ENCODE results near the gene TAS1R3. TPM values are rescaled to one million over a fixed set of nuclear protein-coding genes. Genes with fewer than 3 reads are reported as not detected.

The TAS1R3 gene
- total and polyA plus RNA-seq, 2 of the 4 experiments (the other 2 are of a cell fraction): under 0.01 to 0.05 TPM

DNA sequence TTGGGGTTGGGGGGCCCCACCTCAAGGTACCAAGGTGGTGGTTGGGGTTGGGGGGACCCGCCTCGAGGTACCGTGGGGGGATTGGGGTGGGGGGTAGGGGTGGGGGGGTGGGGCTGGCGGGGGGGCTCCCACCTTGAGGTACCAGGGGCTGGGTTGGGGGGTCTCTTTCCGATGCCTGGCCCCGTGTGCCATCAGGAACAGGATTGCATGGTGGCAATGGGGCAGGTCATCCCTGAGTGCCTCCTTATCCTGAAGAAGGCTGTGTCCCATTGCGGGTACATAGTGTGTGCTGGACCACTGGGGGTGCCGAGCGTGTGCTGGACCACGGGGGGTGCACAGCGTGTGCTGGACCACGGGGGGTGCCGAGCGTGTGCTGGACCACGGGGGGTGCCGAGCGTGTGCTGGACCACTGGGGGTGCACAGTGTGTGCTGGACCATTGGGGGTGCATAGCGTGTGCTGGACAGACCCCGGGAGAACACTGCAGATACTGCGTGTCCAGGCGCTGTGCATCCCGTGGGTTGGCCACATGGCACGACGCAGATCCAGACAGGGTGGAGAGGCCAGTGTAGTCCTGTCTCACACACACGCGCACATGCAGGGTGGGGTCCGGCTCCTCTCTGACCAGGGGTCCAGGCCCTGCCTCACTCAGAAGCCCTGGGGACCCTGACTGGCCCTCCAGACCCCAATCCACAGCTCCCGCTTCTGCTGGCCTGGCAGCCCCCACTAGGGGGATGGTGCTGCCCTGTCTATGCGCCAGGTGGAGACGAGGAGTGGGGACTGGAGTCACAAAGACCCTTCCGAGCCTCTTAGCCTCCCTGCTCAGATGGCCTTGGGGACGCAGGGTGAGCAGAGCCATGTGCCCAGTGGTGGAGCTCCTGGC is 46.6 kb upstream of the TAS1R3 start:
- DNase-seq: no peak
- Histone ChIP-seq H3K36me3 (ENCODE audit: control insufficient read depth, insufficient read depth, low read length) (no peaks in the 10 kb centered on the region), H3K9me1 (ENCODE audit: insufficient read depth, low read length) (peaks cover 4% of the 10 kb centered on the region; the same call in 1 of the 2 replicates), H3K23ac (ENCODE audit: low read depth, low read length) (no peak overlapping the region), H2BK120ac (ENCODE audit: low read depth, low read length) (no peak overlapping the region), H3K4me3 (ENCODE audit: insufficient read depth, low read depth, low read length) (no peak overlapping the region), H2BK20ac (ENCODE audit: low read depth, low read length) (no peak overlapping the region), H4K5ac (ENCODE audit: low read depth, low read length) (no peak overlapping the region), H3K18ac (ENCODE audit: low read depth, low read length) (no peak overlapping the region), H4K91ac (ENCODE audit: insufficient read depth, low read depth, low read length) (no peak overlapping the region), H3K9ac (ENCODE audit: low read depth, low read length) (no peak overlapping the region), H3K9me3 (ENCODE audit: control insufficient read depth, insufficient read depth, low read length) (no peaks in the 10 kb centered on the region), H2AFZ (replicated peaks; ENCODE audit: low read length, poor library complexity) (no peak overlapping the region), H4K20me1 (ENCODE audit: insufficient read depth, low read length) (no peaks in the 10 kb centered on the region; the same call in 1 of the 2 replicates), H2AK5ac (ENCODE audit: low read depth, low read length) (no peak overlapping the region; the same call in 1 of the 2 replicates), H3K79me1 (ENCODE audit: low read depth in 1 of 2, low read length in 2 of 2) (no peaks in the 10 kb centered on the region), H3K4me1 (ENCODE audit: control insufficient read depth, insufficient read depth, low read length) (peaks cover 6% of the 10 kb centered on the region; the same call in 1 of the 2 replicates), H3K56ac (ENCODE audit: extremely low read depth, insufficient read depth, low read length) (no peak overlapping the region), H3K27ac (ENCODE audit: insufficient read depth, low read length) (no peak overlapping the region), H2BK15ac (ENCODE audit: low read depth, low read length) (no peak overlapping the region), H2AK9ac (replicated peaks; ENCODE audit: low read depth, low read length, poor library complexity) (peak overlapping the region; percentile 42), H2BK5ac (ENCODE audit: low read depth, low read length, poor library complexity, severe bottlenecking) (no peak overlapping the region), H3K27me3 (ENCODE audit: control insufficient read depth, insufficient read depth, low read length) (no peaks in the 10 kb centered on the region), H4K8ac (ENCODE audit: low read depth in 2 of 2, low read length in 2 of 2) (no peak overlapping the region), H3K4me2 (ENCODE audit: low read depth, low read length) (no peak overlapping the region), H3K4ac (ENCODE audit: low read depth, low read length) (no peak overlapping the region), H3K14ac (replicated peaks; ENCODE audit: low read depth, low read length) (no peak overlapping the region)
- TF ChIP-seq, protein P1, sequence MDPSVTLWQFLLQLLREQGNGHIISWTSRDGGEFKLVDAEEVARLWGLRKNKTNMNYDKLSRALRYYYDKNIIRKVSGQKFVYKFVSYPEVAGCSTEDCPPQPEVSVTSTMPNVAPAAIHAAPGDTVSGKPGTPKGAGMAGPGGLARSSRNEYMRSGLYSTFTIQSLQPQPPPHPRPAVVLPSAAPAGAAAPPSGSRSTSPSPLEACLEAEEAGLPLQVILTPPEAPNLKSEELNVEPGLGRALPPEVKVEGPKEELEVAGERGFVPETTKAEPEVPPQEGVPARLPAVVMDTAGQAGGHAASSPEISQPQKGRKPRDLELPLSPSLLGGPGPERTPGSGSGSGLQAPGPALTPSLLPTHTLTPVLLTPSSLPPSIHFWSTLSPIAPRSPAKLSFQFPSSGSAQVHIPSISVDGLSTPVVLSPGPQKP (IDR thresholded peaks at IDR 0.05; ENCODE audit: borderline replicate concordance, low read depth, low read length): no peak
- TF ChIP-seq MAZ (IDR thresholded peaks at IDR 0.05; ENCODE audit: borderline replicate concordance, low read depth, low read length) (no peak), RCOR1 (IDR thresholded peaks at IDR 0.05; ENCODE audit: insufficient replicate concordance, low read length) (no peak), MXI1 (IDR thresholded peaks at IDR 0.05; ENCODE audit: borderline replicate concordance, low read depth, low read length) (no peak), CHD1 (IDR thresholded peaks at IDR 0.05; ENCODE audit: low read depth, low read length) (no peak), MAFK (IDR thresholded peaks at IDR 0.05; ENCODE audit: low read depth, low read length) (no peak), CEBPB (IDR thresholded peaks at IDR 0.05; ENCODE audit: low read depth, low read length) (no peak), RAD21 (IDR thresholded peaks at IDR 0.05; ENCODE audit: low read length) (no peak), BHLHE40 (IDR thresholded peaks at IDR 0.05; ENCODE audit: low read depth, low read length) (no peak)
- TF ChIP-seq, protein P2, sequence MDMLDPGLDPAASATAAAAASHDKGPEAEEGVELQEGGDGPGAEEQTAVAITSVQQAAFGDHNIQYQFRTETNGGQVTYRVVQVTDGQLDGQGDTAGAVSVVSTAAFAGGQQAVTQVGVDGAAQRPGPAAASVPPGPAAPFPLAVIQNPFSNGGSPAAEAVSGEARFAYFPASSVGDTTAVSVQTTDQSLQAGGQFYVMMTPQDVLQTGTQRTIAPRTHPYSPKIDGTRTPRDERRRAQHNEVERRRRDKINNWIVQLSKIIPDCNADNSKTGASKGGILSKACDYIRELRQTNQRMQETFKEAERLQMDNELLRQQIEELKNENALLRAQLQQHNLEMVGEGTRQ (IDR thresholded peaks at IDR 0.05; ENCODE audit: low read depth, low read length): no peak
- in situ Hi-C loops (cut with MboI; ENCODE audit: low sequenced_read_pairs): no loop called here
- CTCF ChIA-PET: no interaction called here
- ATAC-seq (ENCODE audit: low read depth): no peak
- intact Hi-C loops (cut with micrococcal nuclease): no loop called here
- POLR2A ChIA-PET (ENCODE audit: unreplicated experiment): no interaction called here
- WGBS, 2 experiments (ENCODE audit: extremely low coverage in 2 of 2, insufficient read length in 1 of 2): 93% methylated on average over 16 of the region's 32 CpGs; no CpG with 5 or more reads in 1 of the 2 experiments
- BruUV-seq (replicated peaks): no TSS peak
- dilution Hi-C loops (cut with HindIII; ENCODE audit: low sequenced_read_pairs, unreplicated experiment): no loop called here
